Mesenchymal stem cell (in vitro differentiated cells and primary cell): Measurements from ENCODE around the gene UIMC1.

Source experiments
- DNase-seq: peaks from one replicate; pipeline ENCODE4 v3.0.0-alpha.2; 2013
- H2AFZ ChIP-seq: one replicate; pipeline ENCODE4 v1.6.1; 2013; ENCODE audit warnings: low read depth, mild to moderate bottlenecking, control low read depth, inconsistent platforms, low read length, moderate library complexity
- H2AK5ac ChIP-seq: 2 replicates; pipeline ENCODE4 v1.6.1; 2013; ENCODE audit warnings: low read length, moderate library complexity, mild to moderate bottlenecking, inconsistent platforms; ENCODE audit not compliant: severe bottlenecking
- H2BK120ac ChIP-seq: one replicate; pipeline ENCODE4 v1.6.1; 2013; ENCODE audit warnings: low read depth, mild to moderate bottlenecking, inconsistent platforms, low read length, moderate library complexity
- H2BK12ac ChIP-seq, 2 experiments: one replicate each; pipeline ENCODE4 v1.6.1; 2013; ENCODE audit warnings: inconsistent platforms in 2 of 2, low read length in 2 of 2, mild to moderate bottlenecking in 2 of 2, moderate library complexity in 2 of 2, control low read depth in 1 of 2
- H2BK15ac ChIP-seq: one replicate; pipeline ENCODE4 v1.6.1; 2013; ENCODE audit warnings: mild to moderate bottlenecking, low read depth, inconsistent platforms; ENCODE audit not compliant: poor library complexity, severe bottlenecking
- H2BK5ac ChIP-seq: 2 replicates; pipeline ENCODE4 v1.6.1; 2013; ENCODE audit warnings: low read depth, mild to moderate bottlenecking, low read length, control low read depth, inconsistent platforms; ENCODE audit not compliant: poor library complexity, severe bottlenecking
- H3K14ac ChIP-seq, 2 experiments: one replicate each; pipeline ENCODE4 v1.6.1; 2013; ENCODE audit warnings: inconsistent platforms in 2 of 2, low read length in 2 of 2, control low read depth in 1 of 2, mild to moderate bottlenecking in 1 of 2, moderate library complexity in 1 of 2
- H3K18ac ChIP-seq, 2 experiments: one replicate each; pipeline ENCODE4 v1.6.1; 2013; ENCODE audit warnings: inconsistent platforms in 2 of 2, low read length in 2 of 2, control low read depth in 1 of 2, low read depth in 1 of 2, mild to moderate bottlenecking in 1 of 2
- H3K23ac ChIP-seq, 2 experiments: one replicate each; pipeline ENCODE4 v1.6.1; 2013; ENCODE audit warnings: inconsistent platforms in 2 of 2, low read length in 2 of 2, mild to moderate bottlenecking in 2 of 2, moderate library complexity in 2 of 2, control low read depth in 1 of 2
- H3K27ac ChIP-seq: 2 replicates; pipeline ENCODE4 v1.5.1; 2013; ENCODE audit warnings: mild to moderate bottlenecking, moderate library complexity, low read length, control low read depth, inconsistent platforms; ENCODE audit not compliant: poor library complexity, severe bottlenecking
- H3K27me3 ChIP-seq, 2 experiments: 2 replicates each; pipeline versions ENCODE4 v1.6.1 to v1.7.0; 2013; ENCODE audit warnings: low read length in 2 of 2, mild to moderate bottlenecking in 2 of 2, moderate library complexity in 2 of 2, control low read depth in 1 of 2, inconsistent platforms in 1 of 2; ENCODE audit not compliant: control insufficient read depth in 1 of 2, insufficient read depth in 1 of 2
- H3K36me3 ChIP-seq, 2 experiments: 2 replicates each; pipeline versions ENCODE4 v1.6.1 to v1.7.0; 2013; ENCODE audit warnings: low read length in 2 of 2, control low read depth in 1 of 2, inconsistent platforms in 1 of 2, low read depth in 1 of 2, mild to moderate bottlenecking in 1 of 2; ENCODE audit not compliant: insufficient read depth in 2 of 2, control insufficient read depth in 1 of 2
- H3K4ac ChIP-seq, 2 experiments: one replicate each; pipeline ENCODE4 v1.6.1; 2013; ENCODE audit warnings: inconsistent platforms in 2 of 2, low read length in 2 of 2, mild to moderate bottlenecking in 2 of 2, moderate library complexity in 2 of 2, control low read depth in 1 of 2, low read depth in 1 of 2
- H3K4me1 ChIP-seq: 2 replicates; pipeline ENCODE4 v1.6.1; 2013; ENCODE audit warnings: low read depth, low read length, control low read depth; ENCODE audit not compliant: control insufficient read depth, insufficient read depth
- H3K4me2 ChIP-seq: 2 replicates; pipeline ENCODE4 v1.6.1; 2013; ENCODE audit warnings: low read length, mild to moderate bottlenecking, inconsistent platforms; ENCODE audit not compliant: poor library complexity, severe bottlenecking
- H3K4me3 ChIP-seq, 2 experiments: 2 replicates each; pipeline versions ENCODE4 v1.5.1 to v1.7.0; 2013; ENCODE audit warnings: low read length in 2 of 2, mild to moderate bottlenecking in 2 of 2, control low read depth in 1 of 2, low read depth in 1 of 2; ENCODE audit not compliant: insufficient read depth in 1 of 2
- H3K79me1 ChIP-seq: replicated peaks from 2 replicates; pipeline ENCODE4 v1.6.1; 2013; ENCODE audit warnings: mild to moderate bottlenecking, control low read depth, low read length, inconsistent platforms; ENCODE audit not compliant: poor library complexity, severe bottlenecking
- H3K9ac ChIP-seq: 2 replicates; pipeline ENCODE4 v1.7.0; 2013; ENCODE audit warnings: mild to moderate bottlenecking, low read length, moderate library complexity
- H3K9me3 ChIP-seq: 2 replicates; pipeline ENCODE4 v1.7.0; 2013; ENCODE audit warnings: mild to moderate bottlenecking, low read length; ENCODE audit not compliant: control insufficient read depth
- H4K8ac ChIP-seq: one replicate; pipeline ENCODE4 v1.6.1; 2013; ENCODE audit warnings: inconsistent platforms, mild to moderate bottlenecking, low read length, moderate library complexity
- H4K91ac ChIP-seq: one replicate; pipeline ENCODE4 v1.6.1; 2013; ENCODE audit warnings: mild to moderate bottlenecking, low read length, inconsistent platforms
- WGBS: methylation state at CpG from one replicate; pipeline ENCODE4 v1.1.7; 2013; ENCODE audit warnings: mixed read lengths; 5-methylcytosine and 5-hydroxymethylcytosine counted together

Gene UIMC1

GRCh38 chr5:176894298-176894697 is 112.3 kb downstream of the UIMC1 start:
- H2BK120ac ChIP-seq: no peak overlapping the region
- DNase-seq: no peak
- H2BK15ac ChIP-seq: no peak overlapping the region
- no peak overlapping the region for H3K27ac ChIP-seq
- no peak overlapping the region for H4K8ac ChIP-seq
- H3K9ac ChIP-seq: no peak overlapping the region
- H3K79me1 ChIP-seq: no peaks in the 10 kb centered on the region
- no peak overlapping the region for H2AK5ac ChIP-seq
- no peak overlapping the region for H3K4me3 ChIP-seq
- no peak overlapping the region for H3K18ac ChIP-seq
- no peak overlapping the region for H2BK12ac ChIP-seq
- no peak overlapping the region for H3K23ac ChIP-seq
- no peak overlapping the region for H4K91ac ChIP-seq
- H3K4ac ChIP-seq: no peak overlapping the region
- no peak overlapping the region for H2BK5ac ChIP-seq
- no peaks in the 10 kb centered on the region for H3K9me3 ChIP-seq
- no peak overlapping the region for H3K4me2 ChIP-seq
- peaks cover 0 to 53% of the 10 kb centered on the region in 2 experiments for H3K27me3 ChIP-seq
- H3K14ac ChIP-seq: no peak overlapping the region
- H3K36me3 ChIP-seq: peaks cover 0 to 4% of the 10 kb centered on the region in 2 experiments
- H2AFZ ChIP-seq: no peak overlapping the region
- no peaks in the 10 kb centered on the region for H3K4me1 ChIP-seq
- WGBS: 83% methylated on average over 6 of the region's 6 CpGs

- H3K27ac ChIP-seq: no peak overlapping the region
- H3K4ac ChIP-seq: no peak overlapping the region
- H3K27me3 ChIP-seq: peaks cover 0 to 58% of the 10 kb centered on the region in 2 experiments
- no peak overlapping the region for H2AFZ ChIP-seq
- no peak overlapping the region for H3K18ac ChIP-seq
- H3K4me3 ChIP-seq: no peak overlapping the region
- no peak for DNase-seq
- H3K23ac ChIP-seq: no peak overlapping the region
- no peak overlapping the region for H2BK5ac ChIP-seq
- no peak overlapping the region for H3K4me2 ChIP-seq
- H3K14ac ChIP-seq: no peak overlapping the region
- no peak overlapping the region for H4K91ac ChIP-seq
- no peak overlapping the region for H4K8ac ChIP-seq
- no peak overlapping the region for H2BK120ac ChIP-seq
- no peak overlapping the region for H2BK15ac ChIP-seq
- H3K9ac ChIP-seq: no peak overlapping the region
- peaks cover 0 to 3% of the 10 kb centered on the region in 2 experiments for H3K36me3 ChIP-seq
- H2AK5ac ChIP-seq: no peak overlapping the region
- H2BK12ac ChIP-seq: no peak overlapping the region
- no peaks in the 10 kb centered on the region for H3K4me1 ChIP-seq
- H3K9me3 ChIP-seq: no peaks in the 10 kb centered on the region
- H3K79me1 ChIP-seq: no peaks in the 10 kb centered on the region
- 59% methylated on average over 3 of the region's 3 CpGs for WGBS
These were observed 113.9 kb downstream of the UIMC1 start for GRCh38 chr5:176892663-176893062.

- H3K4me3 ChIP-seq: no peak overlapping the region
- H3K4me1 ChIP-seq: no peaks in the 10 kb centered on the region
- H2BK120ac ChIP-seq: no peak overlapping the region
- no peak overlapping the region for H4K8ac ChIP-seq
- H2BK12ac ChIP-seq: no peak overlapping the region
- H3K14ac ChIP-seq: peak overlapping the region in 1 of 2 experiments; percentile 3
- 85% methylated on average over 9 of the region's 9 CpGs for WGBS
- no peak overlapping the region for H2BK5ac ChIP-seq
- H3K23ac ChIP-seq: no peak overlapping the region
- H2BK15ac ChIP-seq: no peak overlapping the region
- H3K36me3 ChIP-seq: peaks cover 0 to 3% of the 10 kb centered on the region in 2 experiments
- no peaks in the 10 kb centered on the region for H3K79me1 ChIP-seq
- H3K27ac ChIP-seq: no peak overlapping the region
- no peak overlapping the region for H3K18ac ChIP-seq
- no peak overlapping the region for H4K91ac ChIP-seq
- H3K9me3 ChIP-seq: no peaks in the 10 kb centered on the region
- no peak overlapping the region for H2AFZ ChIP-seq
- no peak overlapping the region for H3K4ac ChIP-seq
- no peak overlapping the region for H2AK5ac ChIP-seq
- DNase-seq: no peak
- H3K4me2 ChIP-seq: no peak overlapping the region
- H3K9ac ChIP-seq: no peak overlapping the region
- H3K27me3 ChIP-seq: peaks cover 0 to 59% of the 10 kb centered on the region in 2 experiments
These were observed 115.1 kb downstream of the UIMC1 start for GRCh38 chr5:176891331-176891958.

- H3K79me1 ChIP-seq: no peaks in the 10 kb centered on the region
- H2BK120ac ChIP-seq: no peak overlapping the region
- H3K27ac ChIP-seq: no peak overlapping the region
- no peak overlapping the region for H2BK12ac ChIP-seq
- no peak overlapping the region for H3K4me2 ChIP-seq
- H3K18ac ChIP-seq: no peak overlapping the region
- H3K4me1 ChIP-seq: no peaks in the 10 kb centered on the region
- H4K8ac ChIP-seq: no peak overlapping the region
- H3K27me3 ChIP-seq: peaks cover 0 to 56% of the 10 kb centered on the region in 2 experiments
- H3K9me3 ChIP-seq: no peaks in the 10 kb centered on the region
- 66% methylated on average over 7 of the region's 9 CpGs for WGBS
- no peak for DNase-seq
- no peak overlapping the region for H3K9ac ChIP-seq
- H2BK5ac ChIP-seq: no peak overlapping the region
- H3K4me3 ChIP-seq: no peak overlapping the region
- H4K91ac ChIP-seq: no peak overlapping the region
- peaks cover 0 to 3% of the 10 kb centered on the region in 2 experiments for H3K36me3 ChIP-seq
- no peak overlapping the region for H3K14ac ChIP-seq
- no peak overlapping the region for H2BK15ac ChIP-seq
- H2AK5ac ChIP-seq: no peak overlapping the region
- no peak overlapping the region for H3K23ac ChIP-seq
- no peak overlapping the region for H3K4ac ChIP-seq
- no peak overlapping the region for H2AFZ ChIP-seq
These were observed 115.9 kb downstream of the UIMC1 start for GRCh38 chr5:176890455-176891330.
